Fibroblast of lung (primary cell): ENCODE measurements around the gene GOT1.

Experiments used
- CTCF ChIP-seq, 2 donors: IDR thresholded peaks in 1 of 2; conservative IDR thresholded peaks in 1 of 2; 1 replicate in 1 of 2; 2 replicates in 1 of 2; pipeline ENCODE4 v1.5.1; 2011 to 2012; ENCODE audit warnings: low read length in 2 of 2, control low read depth in 1 of 2, inconsistent platforms in 1 of 2, low read depth in 1 of 2, mild to moderate bottlenecking in 1 of 2
- EZH2 ChIP-seq: IDR thresholded peaks from 2 replicates; pipeline ENCODE4 v1.5.1; 2012; ENCODE audit warnings: low read length, control low read depth, mild to moderate bottlenecking; ENCODE audit errors: missing control alignments

- TF ChIP-seq CTCF (conservative IDR thresholded peaks at IDR 0.05 in 1 of 2, IDR thresholded peaks at IDR 0.05 in 1 of 2; ENCODE audit: low read depth in 1 of 2, low read length in 2 of 2) (no peak), EZH2 (no peak)
Observed at GRCh38 chr10:99425204-99425603, 5.2 kb downstream of the GOT1 start.
